SU-DHL-6 (cell line): ENCODE measurements around the gene METTL4.

Experiments used
- H2AFZ ChIP-seq: fragments of 200-600 bp; sonication (generic); 2 replicates; pipeline ENCODE4 v1.6.1; 2014; ENCODE audit warnings: low read depth, mild to moderate bottlenecking, moderate library complexity, mixed read lengths, antibody characterized with exemption, low read length; ENCODE audit not compliant: severe bottlenecking
- H3F3A ChIP-seq: fragments of 200-600 bp; shearing (Covaris generic); 2 replicates; pipeline ENCODE4 v1.6.0; 2016; ENCODE audit warnings: antibody characterized with exemption, mild to moderate bottlenecking; ENCODE audit not compliant: insufficient read depth
- H3K27ac ChIP-seq: fragments of 200-600 bp; sonication (generic); 2 replicates; pipeline ENCODE4 v1.5.1; 2016; ENCODE audit warnings: low read depth, mild to moderate bottlenecking, low read length, moderate library complexity, mixed read lengths
- H3K27me3 ChIP-seq: fragments of 200-600 bp; sonication (generic), shearing (Covaris generic); 2 replicates; pipeline ENCODE4 v1.6.0; 2014; ENCODE audit warnings: mild to moderate bottlenecking, low read length
- H3K36me3 ChIP-seq: fragments of 200-600 bp; sonication (generic); 2 replicates; pipeline ENCODE4 v1.6.1; 2014; ENCODE audit warnings: mild to moderate bottlenecking, low read length, mixed read lengths
- H3K4me2 ChIP-seq: fragments of 300-600, 200-600 bp; shearing (Covaris generic), sonication (generic); 2 replicates; pipeline ENCODE4 v1.6.0; 2014; ENCODE audit warnings: low read length, low read depth, mild to moderate bottlenecking; ENCODE audit not compliant: poor library complexity, severe bottlenecking
- H3K4me3 ChIP-seq: fragments of 200-600 bp; sonication (generic); 2 replicates; pipeline ENCODE4 v1.5.1; 2014; ENCODE audit warnings: antibody characterized with exemption, low read length, mild to moderate bottlenecking, mixed read lengths; ENCODE audit not compliant: insufficient read depth, poor library complexity, severe bottlenecking
- H3K79me2 ChIP-seq: fragments of 200-600 bp; sonication (generic); 2 replicates; pipeline ENCODE4 v1.6.1; 2014; ENCODE audit warnings: mild to moderate bottlenecking, low read length, moderate library complexity; ENCODE audit not compliant: insufficient read depth
- H3K9ac ChIP-seq: fragments of 200-600 bp; sonication (generic); 2 replicates; pipeline ENCODE4 v1.7.0; 2014; ENCODE audit warnings: mild to moderate bottlenecking, low read length
- H3K9me2 ChIP-seq: fragments of 200-600 bp; sonication (generic); replicated peaks from 2 replicates; pipeline ENCODE4 v1.6.1; 2014; ENCODE audit warnings: low read length; ENCODE audit not compliant: insufficient read depth
- H3K9me3 ChIP-seq: fragments of 200-600 bp; sonication (generic); 2 replicates; pipeline ENCODE4 v1.6.1; 2014; ENCODE audit warnings: low read length, mixed read lengths; ENCODE audit not compliant: insufficient read depth
- H4K20me1 ChIP-seq: fragments of 200-600 bp; sonication (generic); 2 replicates; pipeline ENCODE4 v1.6.1; 2014; ENCODE audit warnings: low read depth, mild to moderate bottlenecking, antibody characterized with exemption, low read length, moderate library complexity, mixed read lengths
- EZH2phosphoT487 ChIP-seq: fragments of 200-600 bp; sonication (generic), shearing (Covaris generic); conservative IDR thresholded peaks from 2 replicates; pipeline ENCODE4 v1.6.1; 2018; ENCODE audit warnings: mild to moderate bottlenecking, antibody characterized with exemption, low read length, moderate library complexity, mixed read lengths
- TF ChIP-seq, protein P1 (sequence below): fragments of 200-600 bp; sonication (generic); IDR thresholded peaks from one replicate; pipeline ENCODE4 v1.5.1; 2017; ENCODE audit warnings: antibody characterized with exemption, mild to moderate bottlenecking, low read length, moderate library complexity; ENCODE audit not compliant: insufficient read depth, poor library complexity, severe bottlenecking

METTL4 gene

GRCh38 chr18:2512059-2512458, 59.2 kb downstream of the METTL4 start:
- Histone ChIP-seq H3K9ac (no peak overlapping the region), H3K79me2 (no peaks in the 10 kb centered on the region), H3F3A (no peaks in the 10 kb centered on the region), H3K4me3 (no peak overlapping the region), H4K20me1 (no peaks in the 10 kb centered on the region), H3K27me3 (no peaks in the 10 kb centered on the region), H2AFZ (no peak overlapping the region), H3K4me2 (no peak overlapping the region), H3K27ac (no peak overlapping the region), H3K9me2 (no peaks in the 10 kb centered on the region), H3K36me3 (no peaks in the 10 kb centered on the region), H3K9me3 (no peaks in the 10 kb centered on the region)
- no peak for TF ChIP-seq EZH2phosphoT487

GRCh38 chr18:2511451-2511850, 59.9 kb downstream of the METTL4 start:
- no peak overlapping the region for H3K9ac ChIP-seq
- no peak overlapping the region for H3K4me3 ChIP-seq
- no peaks in the 10 kb centered on the region for H3K27me3 ChIP-seq
- no peak overlapping the region for H2AFZ ChIP-seq
- H3K9me3 ChIP-seq, result no peaks in the 10 kb centered on the region
- no peaks in the 10 kb centered on the region for H3K79me2 ChIP-seq
- H3K27ac ChIP-seq, result no peak overlapping the region
- no peaks in the 10 kb centered on the region for H3K36me3 ChIP-seq
- no peaks in the 10 kb centered on the region for H3F3A ChIP-seq
- H3K4me2 ChIP-seq, result no peak overlapping the region
- H4K20me1 ChIP-seq, result no peaks in the 10 kb centered on the region
- no peak for TF ChIP-seq EZH2phosphoT487
- TF ChIP-seq, protein P1, sequence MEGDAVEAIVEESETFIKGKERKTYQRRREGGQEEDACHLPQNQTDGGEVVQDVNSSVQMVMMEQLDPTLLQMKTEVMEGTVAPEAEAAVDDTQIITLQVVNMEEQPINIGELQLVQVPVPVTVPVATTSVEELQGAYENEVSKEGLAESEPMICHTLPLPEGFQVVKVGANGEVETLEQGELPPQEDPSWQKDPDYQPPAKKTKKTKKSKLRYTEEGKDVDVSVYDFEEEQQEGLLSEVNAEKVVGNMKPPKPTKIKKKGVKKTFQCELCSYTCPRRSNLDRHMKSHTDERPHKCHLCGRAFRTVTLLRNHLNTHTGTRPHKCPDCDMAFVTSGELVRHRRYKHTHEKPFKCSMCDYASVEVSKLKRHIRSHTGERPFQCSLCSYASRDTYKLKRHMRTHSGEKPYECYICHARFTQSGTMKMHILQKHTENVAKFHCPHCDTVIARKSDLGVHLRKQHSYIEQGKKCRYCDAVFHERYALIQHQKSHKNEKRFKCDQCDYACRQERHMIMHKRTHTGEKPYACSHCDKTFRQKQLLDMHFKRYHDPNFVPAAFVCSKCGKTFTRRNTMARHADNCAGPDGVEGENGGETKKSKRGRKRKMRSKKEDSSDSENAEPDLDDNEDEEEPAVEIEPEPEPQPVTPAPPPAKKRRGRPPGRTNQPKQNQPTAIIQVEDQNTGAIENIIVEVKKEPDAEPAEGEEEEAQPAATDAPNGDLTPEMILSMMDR, result no peak
- no peaks in the 10 kb centered on the region for H3K9me2 ChIP-seq

DNA sequence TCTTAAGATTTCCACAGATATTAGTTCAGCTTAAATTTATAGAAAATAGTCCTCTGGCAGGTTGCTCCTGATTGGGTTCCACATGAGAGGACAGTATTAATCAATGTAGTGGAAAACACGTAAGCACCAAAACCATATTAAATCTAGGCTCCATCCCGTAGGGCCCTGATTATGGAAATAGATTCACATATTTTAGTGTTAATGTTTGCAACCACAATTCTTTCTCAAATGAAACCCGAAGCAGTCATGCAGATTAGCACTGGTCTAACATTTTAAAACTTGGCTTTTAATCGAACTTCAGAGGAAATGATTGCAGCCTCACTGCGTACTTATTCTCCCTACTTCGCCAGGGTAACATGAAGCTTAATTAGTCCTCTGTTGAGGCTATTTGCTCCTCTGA, 60.9 kb downstream of the METTL4 start:
- no peak overlapping the region for H3K27ac ChIP-seq
- H3K9me2 ChIP-seq, result no peaks in the 10 kb centered on the region
- no peak overlapping the region for H3K9ac ChIP-seq
- H3K4me2 ChIP-seq, result no peak overlapping the region
- no peaks in the 10 kb centered on the region for H3K27me3 ChIP-seq
- H3K79me2 ChIP-seq, result no peaks in the 10 kb centered on the region
- no peaks in the 10 kb centered on the region for H4K20me1 ChIP-seq
- no peaks in the 10 kb centered on the region for H3F3A ChIP-seq
- no peak overlapping the region for H2AFZ ChIP-seq
- H3K36me3 ChIP-seq, result no peaks in the 10 kb centered on the region
- no peaks in the 10 kb centered on the region for H3K9me3 ChIP-seq
- TF ChIP-seq, protein P1, result no peak
- TF ChIP-seq EZH2phosphoT487, result no peak
- H3K4me3 ChIP-seq, result no peak overlapping the region

DNA sequence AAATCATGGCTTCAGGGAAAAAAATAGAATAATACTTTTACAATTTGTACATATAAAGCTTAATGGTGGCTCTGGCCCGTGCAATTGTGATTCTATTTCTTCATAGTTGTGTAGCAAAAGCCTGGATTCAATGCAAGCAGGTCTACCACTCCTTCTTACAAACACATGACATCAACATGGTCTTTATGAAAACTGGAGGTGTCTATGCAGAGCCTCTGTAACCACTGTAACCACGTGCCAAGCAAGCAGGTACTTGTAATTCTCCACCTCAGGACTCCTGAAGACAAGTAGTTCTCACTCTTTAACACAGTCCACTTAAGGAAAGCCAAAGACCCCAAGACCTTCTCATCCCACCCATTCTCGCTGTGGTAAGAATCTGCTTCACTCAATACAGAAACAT, 62.6 kb downstream of the METTL4 start:
- H2AFZ ChIP-seq, result no peak overlapping the region
- H3K9me2 ChIP-seq, result no peaks in the 10 kb centered on the region
- H3K4me2 ChIP-seq, result no peak overlapping the region
- H3K9me3 ChIP-seq, result no peaks in the 10 kb centered on the region
- no peak overlapping the region for H3K9ac ChIP-seq
- H3F3A ChIP-seq, result no peaks in the 10 kb centered on the region
- TF ChIP-seq EZH2phosphoT487, result no peak
- TF ChIP-seq, protein P1, result no peak
- no peaks in the 10 kb centered on the region for H3K79me2 ChIP-seq
- no peak overlapping the region for H3K27ac ChIP-seq
- no peaks in the 10 kb centered on the region for H3K27me3 ChIP-seq
- no peak overlapping the region for H3K4me3 ChIP-seq
- H3K36me3 ChIP-seq, result no peaks in the 10 kb centered on the region
- H4K20me1 ChIP-seq, result no peaks in the 10 kb centered on the region
